ENCODE measurements around the gene TCF12. TPM values are rescaled to one million over a fixed set of nuclear protein-coding genes. Genes with fewer than 3 reads are reported as not detected.
A peak's percentile ranks its signal among the peaks of the same experiment; 100 is the strongest.

TCF12 gene
- total RNA-seq, 1 donor from 2014 or later: 46.5 TPM

- DNase-seq (ENCODE audit: missing footprints) (no peak), ATAC-seq (no peak)
- intact Hi-C loops (cut with DNase I): no loop called here
These were observed 280.3 kb downstream of the TCF12 start for GRCh38 chr15:57198654-57199291.

- DNase-seq (ENCODE audit: missing footprints) (no peak), ATAC-seq (no peak)
- intact Hi-C loops (cut with DNase I): no loop called here
These were observed 283.1 kb downstream of the TCF12 start for GRCh38 chr15:57201578-57201977.

- intact Hi-C loops (cut with DNase I): no loop called here
- no peak for ATAC-seq
- DNase-seq (ENCODE audit: missing footprints): no peak
These were observed 285.5 kb downstream of the TCF12 start for GRCh38 chr15:57203906-57204305.

GRCh38 chr15:57205027-57205855 lies 286.8 kb downstream of the TCF12 start:
- ATAC-seq (no peak), DNase-seq (ENCODE audit: missing footprints) (no peak)
- intact Hi-C loops (cut with DNase I): no loop called here

- no peak for ATAC-seq
- intact Hi-C loops (cut with DNase I): no loop called here
- DNase-seq (ENCODE audit: missing footprints): no peak
These were observed 287.6 kb downstream of the TCF12 start for GRCh38 chr15:57205996-57206395.

GRCh38 chr15:57213862-57214261 lies 295.4 kb downstream of the TCF12 start:
- peak; percentile 72 for ATAC-seq
- intact Hi-C loops (cut with DNase I): loop anchor here (1.0 to 10.0 kb wide), 6 partner anchors 67 to 717 kb away; partner anchors contain the start of gene TCF12
- DNase-seq (ENCODE audit: missing footprints): no peak

- intact Hi-C loops (cut with DNase I): loop anchor here (10.0 kb wide), 3 partner anchors 89 to 331 kb away; partner anchors contain the start of gene TCF12
- ATAC-seq: no peak
- DNase-seq (ENCODE audit: missing footprints): no peak
These were observed 296.9 kb downstream of the TCF12 start for GRCh38 chr15:57215326-57215725.

GRCh38 chr15:57215881-57216280 lies 297.4 kb downstream of the TCF12 start:
- ATAC-seq: no peak
- intact Hi-C loops (cut with DNase I): loop anchor here (10.0 kb wide), 3 partner anchors 89 to 331 kb away; partner anchors contain the start of gene TCF12
- DNase-seq (ENCODE audit: missing footprints): no peak

GRCh38 chr15:57216288-57216687 lies 297.8 kb downstream of the TCF12 start:
- DNase-seq (ENCODE audit: missing footprints) (no peak), ATAC-seq (peak; percentile 62)
- intact Hi-C loops (cut with DNase I): loop anchor here (10.0 kb wide), 3 partner anchors 89 to 331 kb away; partner anchors contain the start of gene TCF12

- no peak for DNase-seq (ENCODE audit: missing footprints)
- intact Hi-C loops (cut with DNase I): loop anchor here (10.0 kb wide), 3 partner anchors 87 to 333 kb away; partner anchors contain the start of gene TCF12
- no peak for ATAC-seq
These were observed 299.5 kb downstream of the TCF12 start for GRCh38 chr15:57217778-57218598.

GRCh38 chr15:57218826-57219576 lies 300.6 kb downstream of the TCF12 start:
- no peak for DNase-seq (ENCODE audit: missing footprints)
- no peak for ATAC-seq
- intact Hi-C loops (cut with DNase I): loop anchor here (10.0 kb wide), 3 partner anchors 86 to 334 kb away; partner anchors contain the start of gene TCF12

GRCh38 chr15:57220205-57220604 lies 301.8 kb downstream of the TCF12 start:
- no peak for ATAC-seq
- DNase-seq (ENCODE audit: missing footprints): no peak
- intact Hi-C loops (cut with DNase I): no loop called here

- DNase-seq (ENCODE audit: missing footprints): no peak
- ATAC-seq: no peak
These were observed 302.7 kb downstream of the TCF12 start for GRCh38 chr15:57221134-57221533.

GRCh38 chr15:57223345-57223744 lies 304.9 kb downstream of the TCF12 start:
- intact Hi-C loops (cut with DNase I): no loop called here
- no peak for DNase-seq (ENCODE audit: missing footprints)
- no peak for ATAC-seq

More at GRCh38 chr15:57221134-57221533, 302.7 kb downstream of the TCF12 start:
- intact Hi-C loops (cut with DNase I): no loop called here

- ATAC-seq (no peak), DNase-seq (ENCODE audit: missing footprints) (no peak)
- intact Hi-C loops (cut with DNase I): no loop called here
These were observed 305.4 kb downstream of the TCF12 start for GRCh38 chr15:57223887-57224286.

GRCh38 chr15:57224664-57225063 lies 306.2 kb downstream of the TCF12 start:
- DNase-seq (ENCODE audit: missing footprints) (no peak), ATAC-seq (no peak)
- intact Hi-C loops (cut with DNase I): no loop called here

- intact Hi-C loops (cut with DNase I): no loop called here
- DNase-seq (ENCODE audit: missing footprints) (no peak), ATAC-seq (no peak)
These were observed 308.7 kb downstream of the TCF12 start for GRCh38 chr15:57227166-57227565.

- no peak for DNase-seq (ENCODE audit: missing footprints)
- intact Hi-C loops (cut with DNase I): no loop called here
- peak; percentile 59 for ATAC-seq
These were observed 309.5 kb downstream of the TCF12 start for GRCh38 chr15:57227899-57228298.
